PFSK-1 (cell line): Measurements from ENCODE around the gene PNPLA7.

Source experiments
- FOXP2 ChIP-seq: optimal IDR thresholded peaks from 2 replicates; pipeline ENCODE3; 2011; ENCODE audit warnings: borderline replicate concordance, control low read depth, inconsistent platforms; ENCODE audit not compliant: insufficient read depth; ENCODE audit errors: extremely low read length, extremely low read depth
- POLR2AphosphoS5 ChIP-seq: IDR thresholded peaks from 2 replicates; pipeline ENCODE4 v1.6.1; 2012; ENCODE audit warnings: low read depth, mild to moderate bottlenecking, control low read depth, low read length, moderate library complexity
- SIN3A ChIP-seq: IDR thresholded peaks from 2 replicates; pipeline ENCODE4 v1.6.1; 2012; ENCODE audit warnings: mild to moderate bottlenecking, low read length, moderate library complexity, borderline replicate concordance; ENCODE audit not compliant: insufficient read depth
- TAF1 ChIP-seq: IDR thresholded peaks from 2 replicates; pipeline ENCODE4 v1.6.1; 2012; ENCODE audit warnings: low read length, control low read depth, borderline replicate concordance; ENCODE audit not compliant: insufficient read depth
- TF ChIP-seq, protein P1 (sequence below), 2 experiments: IDR thresholded peaks; 2 replicates each; pipeline versions ENCODE4 v1.6.1 to v1.8.0; 2011 to 2012; ENCODE audit warnings: low read depth in 2 of 2, low read length in 2 of 2, control low read depth in 1 of 2, inconsistent platforms in 1 of 2, mild to moderate bottlenecking in 1 of 2, moderate library complexity in 1 of 2; ENCODE audit not compliant: insufficient read depth in 1 of 2

Gene PNPLA7

DNA sequence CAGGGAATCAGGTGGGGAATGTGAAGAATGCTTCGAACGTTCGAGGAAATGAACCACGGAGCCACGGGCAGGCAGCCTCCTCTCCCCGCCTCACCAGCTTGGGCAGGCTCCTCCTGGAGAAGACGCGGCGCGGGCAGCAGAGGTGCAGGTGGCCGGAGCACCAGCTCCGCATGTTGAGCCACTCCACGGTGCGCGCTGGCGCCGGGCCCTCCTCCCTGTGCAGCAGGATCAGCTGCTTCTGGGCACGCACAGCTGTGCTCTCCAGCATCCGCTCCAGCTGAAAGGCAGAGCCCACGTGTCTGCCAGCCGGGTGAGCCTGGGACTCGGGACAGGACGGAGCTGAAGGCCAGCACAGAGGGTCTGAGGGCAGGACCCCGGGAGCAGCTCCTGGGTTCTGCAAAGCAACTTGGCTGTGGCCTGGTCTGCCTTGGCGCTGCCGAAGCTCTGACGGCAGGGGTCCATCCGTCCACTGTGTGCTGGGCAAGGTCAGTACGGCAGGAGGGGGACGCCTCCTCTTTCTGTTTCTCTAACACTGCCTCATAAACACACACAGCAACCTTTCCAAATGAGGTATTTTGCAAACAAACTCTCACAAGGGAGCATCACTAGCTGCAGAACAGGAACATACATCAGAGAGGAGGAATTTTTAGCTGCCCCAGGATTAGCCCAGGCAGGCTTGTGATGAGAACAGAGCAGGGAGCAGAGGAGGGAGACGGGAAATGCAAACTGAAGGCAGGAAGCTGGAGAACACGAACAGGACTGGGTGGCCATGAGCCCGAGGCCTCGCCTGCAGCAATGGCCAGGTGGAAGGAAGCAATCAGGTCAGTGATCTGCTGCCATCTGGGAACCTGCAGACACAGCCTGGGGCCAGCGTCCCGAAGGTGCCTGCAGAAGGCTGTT, 71.0 kb downstream of the PNPLA7 start:
- TF ChIP-seq FOXP2 (peak; percentile 41), SIN3A (no peak), POLR2AphosphoS5 (no peak), TAF1 (no peak)
- TF ChIP-seq, protein P1, sequence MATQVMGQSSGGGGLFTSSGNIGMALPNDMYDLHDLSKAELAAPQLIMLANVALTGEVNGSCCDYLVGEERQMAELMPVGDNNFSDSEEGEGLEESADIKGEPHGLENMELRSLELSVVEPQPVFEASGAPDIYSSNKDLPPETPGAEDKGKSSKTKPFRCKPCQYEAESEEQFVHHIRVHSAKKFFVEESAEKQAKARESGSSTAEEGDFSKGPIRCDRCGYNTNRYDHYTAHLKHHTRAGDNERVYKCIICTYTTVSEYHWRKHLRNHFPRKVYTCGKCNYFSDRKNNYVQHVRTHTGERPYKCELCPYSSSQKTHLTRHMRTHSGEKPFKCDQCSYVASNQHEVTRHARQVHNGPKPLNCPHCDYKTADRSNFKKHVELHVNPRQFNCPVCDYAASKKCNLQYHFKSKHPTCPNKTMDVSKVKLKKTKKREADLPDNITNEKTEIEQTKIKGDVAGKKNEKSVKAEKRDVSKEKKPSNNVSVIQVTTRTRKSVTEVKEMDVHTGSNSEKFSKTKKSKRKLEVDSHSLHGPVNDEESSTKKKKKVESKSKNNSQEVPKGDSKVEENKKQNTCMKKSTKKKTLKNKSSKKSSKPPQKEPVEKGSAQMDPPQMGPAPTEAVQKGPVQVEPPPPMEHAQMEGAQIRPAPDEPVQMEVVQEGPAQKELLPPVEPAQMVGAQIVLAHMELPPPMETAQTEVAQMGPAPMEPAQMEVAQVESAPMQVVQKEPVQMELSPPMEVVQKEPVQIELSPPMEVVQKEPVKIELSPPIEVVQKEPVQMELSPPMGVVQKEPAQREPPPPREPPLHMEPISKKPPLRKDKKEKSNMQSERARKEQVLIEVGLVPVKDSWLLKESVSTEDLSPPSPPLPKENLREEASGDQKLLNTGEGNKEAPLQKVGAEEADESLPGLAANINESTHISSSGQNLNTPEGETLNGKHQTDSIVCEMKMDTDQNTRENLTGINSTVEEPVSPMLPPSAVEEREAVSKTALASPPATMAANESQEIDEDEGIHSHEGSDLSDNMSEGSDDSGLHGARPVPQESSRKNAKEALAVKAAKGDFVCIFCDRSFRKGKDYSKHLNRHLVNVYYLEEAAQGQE (IDR thresholded peaks at IDR 0.05; ENCODE audit: insufficient read depth in 1 of 2, low read depth in 2 of 2, low read length in 2 of 2), result no peak

DNA sequence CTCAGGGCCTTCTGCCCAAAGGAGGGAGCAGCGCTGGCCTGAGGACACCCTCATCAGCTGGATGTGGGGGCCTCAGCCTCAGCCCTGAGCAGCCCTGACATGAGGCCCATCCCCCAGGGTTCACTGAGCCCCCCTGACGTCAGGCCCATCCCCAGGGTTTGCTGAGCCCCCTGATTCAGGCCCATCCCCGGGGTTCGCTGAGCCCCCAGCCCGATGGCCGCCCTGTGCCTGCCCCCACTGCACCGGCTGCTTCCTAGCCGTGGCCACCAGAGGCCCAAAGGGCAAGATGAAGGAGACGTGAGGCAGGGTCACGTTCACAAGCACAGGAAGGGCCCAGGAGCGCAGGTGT, 71.6 kb downstream of the PNPLA7 start:
- TF ChIP-seq, protein P1 (IDR thresholded peaks at IDR 0.05; ENCODE audit: insufficient read depth in 1 of 2, low read depth in 2 of 2, low read length in 2 of 2), result no peak
- TF ChIP-seq FOXP2, result no peak
- no peak for TF ChIP-seq SIN3A
- TF ChIP-seq POLR2AphosphoS5, result no peak
- TF ChIP-seq TAF1, result no peak

DNA sequence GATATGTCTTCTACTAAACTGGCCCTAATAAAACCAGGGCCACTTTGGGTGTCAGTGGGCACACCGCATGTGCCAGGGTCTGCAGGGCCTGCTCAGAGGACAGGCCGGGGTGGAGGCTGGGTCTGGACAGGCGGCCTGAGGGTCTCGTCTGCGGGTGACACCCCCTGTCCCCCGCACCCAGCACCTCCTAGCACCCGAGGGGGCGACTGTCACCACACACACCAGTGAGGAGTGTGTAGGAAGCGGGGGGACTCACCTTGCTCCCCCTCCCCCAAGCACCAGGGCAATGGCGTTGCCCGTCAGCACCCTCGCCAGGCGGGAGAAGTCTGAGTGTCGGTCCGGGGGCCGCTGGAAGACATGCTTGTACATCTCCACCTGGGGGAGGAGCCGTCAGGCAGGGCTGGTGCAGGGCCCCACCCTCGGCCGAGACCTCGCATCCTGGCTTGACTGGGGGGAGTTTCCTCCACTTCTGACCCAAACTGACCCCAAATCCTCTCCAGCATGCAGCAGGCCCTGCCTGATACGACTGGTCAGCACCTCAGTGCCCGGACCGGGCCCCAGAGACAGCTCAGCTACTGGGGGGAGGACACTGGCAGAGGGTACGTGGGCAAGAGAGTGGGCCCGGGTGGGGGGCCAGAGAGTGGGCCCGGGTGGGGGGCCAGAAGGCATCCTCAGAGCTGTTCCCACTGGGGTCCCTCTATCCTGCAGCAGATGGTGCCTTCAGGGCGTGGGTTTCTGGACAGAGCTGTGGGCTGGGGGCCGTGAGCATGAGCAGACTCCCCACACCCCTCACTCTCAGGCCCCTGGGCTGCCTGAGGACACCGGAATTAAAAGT, 72.2 kb downstream of the PNPLA7 start:
- TF ChIP-seq, protein P1 (IDR thresholded peaks at IDR 0.05; ENCODE audit: insufficient read depth in 1 of 2, low read depth in 2 of 2, low read length in 2 of 2), result no peak
- no peak for TF ChIP-seq POLR2AphosphoS5
- TF ChIP-seq FOXP2, result no peak
- no peak for TF ChIP-seq TAF1
- TF ChIP-seq SIN3A, result no peak

DNA sequence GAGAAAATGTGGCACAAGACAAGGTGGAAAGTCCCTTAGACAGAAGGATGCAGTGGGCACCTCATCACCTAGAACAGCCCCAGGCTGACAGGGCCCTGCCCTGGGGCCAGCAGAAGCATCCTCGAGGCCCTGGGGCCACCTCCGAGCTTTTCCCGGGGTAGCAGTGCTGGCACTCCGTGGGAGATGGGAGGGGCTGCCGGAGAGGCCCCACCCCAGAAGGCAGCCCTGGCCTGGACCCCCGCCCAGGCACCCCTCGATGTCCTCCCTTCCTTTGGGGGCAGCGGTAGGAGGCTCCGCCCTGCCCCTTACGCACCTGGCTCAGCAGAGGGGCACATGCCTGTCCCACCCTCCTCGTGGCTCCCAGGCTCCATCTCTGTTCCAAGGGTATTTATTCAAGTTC, 73.3 kb downstream of the PNPLA7 start:
- TF ChIP-seq POLR2AphosphoS5, result no peak
- TF ChIP-seq SIN3A, result no peak
- no peak for TF ChIP-seq TAF1
- no peak for TF ChIP-seq FOXP2
- TF ChIP-seq, protein P1 (IDR thresholded peaks at IDR 0.05; ENCODE audit: insufficient read depth in 1 of 2, low read depth in 2 of 2, low read length in 2 of 2), result no peak
